H9 (cell line): ENCODE data around the gene AKAP1. TPM values are rescaled to one million over a fixed set of nuclear protein-coding genes. Genes with fewer than 3 reads are reported as not detected.

ENCODE experiments used
- DNase-seq: peaks from one replicate; pipeline ENCODE4 v3.0.0-alpha.2; 2017
- H2AFZ ChIP-seq: one replicate; pipeline ENCODE4 v1.6.1; 2013; ENCODE audit warnings: mild to moderate bottlenecking, low read length, control low read depth, moderate library complexity
- H2AK5ac ChIP-seq: 2 replicates; pipeline ENCODE4 v1.6.1; 2013; ENCODE audit warnings: low read length, control low read depth, mixed read lengths; ENCODE audit not compliant: insufficient read length
- H2BK120ac ChIP-seq: one replicate; pipeline ENCODE4 v1.6.1; 2013; ENCODE audit warnings: low read depth, mild to moderate bottlenecking, low read length, control low read depth, inconsistent platforms; ENCODE audit not compliant: poor library complexity, severe bottlenecking
- H2BK12ac ChIP-seq: 2 replicates; pipeline ENCODE4 v1.6.1; 2013; ENCODE audit warnings: low read length, control low read depth, mixed read lengths, low read depth; ENCODE audit not compliant: insufficient read length
- H2BK15ac ChIP-seq: 2 replicates; pipeline ENCODE4 v1.6.1; 2013; ENCODE audit warnings: low read depth, low read length, control low read depth
- H2BK20ac ChIP-seq: one replicate; pipeline ENCODE4 v1.6.1; 2013; ENCODE audit warnings: low read depth, mild to moderate bottlenecking, low read length, control low read depth, inconsistent platforms; ENCODE audit not compliant: poor library complexity, severe bottlenecking
- H2BK5ac ChIP-seq: 2 replicates; pipeline ENCODE4 v1.6.1; 2013; ENCODE audit warnings: low read length, control low read depth, mixed read lengths; ENCODE audit not compliant: insufficient read length
- H3K14ac ChIP-seq: 2 replicates; pipeline ENCODE4 v1.6.1; 2013; ENCODE audit warnings: low read length, control low read depth; ENCODE audit not compliant: insufficient read depth
- H3K18ac ChIP-seq: 2 replicates; pipeline ENCODE4 v1.6.1; 2013; ENCODE audit warnings: low read depth, mild to moderate bottlenecking, mixed read lengths, low read length, control low read depth; ENCODE audit not compliant: insufficient read length
- H3K23ac ChIP-seq: 2 replicates; pipeline ENCODE4 v1.6.1; 2013; ENCODE audit warnings: low read length, control low read depth, mixed read lengths, low read depth; ENCODE audit not compliant: insufficient read length
- H3K23me2 ChIP-seq: 2 replicates; pipeline ENCODE4 v1.6.1; 2013; ENCODE audit warnings: low read depth, mild to moderate bottlenecking, mixed read lengths, low read length, control low read depth; ENCODE audit not compliant: insufficient read length, poor library complexity, severe bottlenecking
- H3K27ac ChIP-seq: 2 replicates; pipeline ENCODE4 v1.5.1; 2013; ENCODE audit warnings: low read length, control low read depth, mixed read lengths, low read depth; ENCODE audit not compliant: insufficient read length
- H3K27me3 ChIP-seq: 2 replicates; pipeline ENCODE4 v1.6.1; 2013; ENCODE audit warnings: low read length, control low read depth, inconsistent platforms; ENCODE audit not compliant: insufficient read depth
- H3K4ac ChIP-seq: 2 replicates; pipeline ENCODE4 v1.6.1; 2013; ENCODE audit warnings: low read depth, mild to moderate bottlenecking, control low read depth, inconsistent platforms, low read length, moderate library complexity
- H3K4me1 ChIP-seq: 2 replicates; pipeline ENCODE4 v1.6.1; 2013; ENCODE audit warnings: low read length, control low read depth, inconsistent platforms; ENCODE audit not compliant: insufficient read depth
- H3K4me2 ChIP-seq: 2 replicates; pipeline ENCODE4 v1.6.1; 2013; ENCODE audit warnings: low read length, control low read depth, mixed read lengths; ENCODE audit not compliant: insufficient read length, insufficient read depth
- H3K56ac ChIP-seq: 2 replicates; pipeline ENCODE4 v1.6.1; 2013; ENCODE audit warnings: low read depth, mild to moderate bottlenecking, mixed read lengths, low read length, control low read depth; ENCODE audit not compliant: insufficient read length
- H3K79me1 ChIP-seq: 2 replicates; pipeline ENCODE4 v1.6.1; 2013; ENCODE audit warnings: low read depth, mild to moderate bottlenecking, moderate library complexity, low read length, control low read depth, inconsistent platforms; ENCODE audit not compliant: insufficient read depth, poor library complexity, severe bottlenecking
- H3K79me2 ChIP-seq: 2 replicates; pipeline ENCODE4 v1.6.1; 2013; ENCODE audit warnings: low read length, control low read depth, inconsistent platforms; ENCODE audit not compliant: insufficient read depth
- H3K9ac ChIP-seq: 2 replicates; pipeline ENCODE4 v1.6.1; 2013; ENCODE audit warnings: low read length, control low read depth, mixed read lengths; ENCODE audit not compliant: insufficient read length; ENCODE audit errors: extremely low read depth
- H3K9me3 ChIP-seq: one replicate; pipeline ENCODE4 v1.6.1; 2013; ENCODE audit warnings: low read depth, low read length, inconsistent platforms; ENCODE audit not compliant: control insufficient read depth
- H3T11ph ChIP-seq: one replicate; pipeline ENCODE4 v1.6.1; 2013; ENCODE audit warnings: mild to moderate bottlenecking, low read length, control low read depth, inconsistent platforms
- H4K20me1 ChIP-seq: one replicate; pipeline ENCODE4 v1.6.1; 2013; ENCODE audit not compliant: control insufficient read depth, insufficient read length, insufficient read depth
- H4K5ac ChIP-seq: 2 replicates; pipeline ENCODE4 v1.6.1; 2013; ENCODE audit warnings: low read depth, mild to moderate bottlenecking, mixed read lengths, low read length, control low read depth; ENCODE audit not compliant: insufficient read length
- H4K8ac ChIP-seq: replicated peaks from 2 replicates; pipeline ENCODE4 v1.6.1; 2013; ENCODE audit warnings: low read length, control low read depth, mixed read lengths, low read depth; ENCODE audit not compliant: insufficient read length
- H4K91ac ChIP-seq: 2 replicates; pipeline ENCODE4 v1.6.1; 2013; ENCODE audit warnings: low read depth, mild to moderate bottlenecking, moderate library complexity, mixed read lengths, low read length, control low read depth; ENCODE audit not compliant: insufficient read length
- H3K27ac Mint-ChIP-seq, 3 experiments: 2 replicates in 2 of 3; 3 replicates in 1 of 3; pipeline ENCODE4 v1.8.0; 2020 to 2021; ENCODE audit warnings: mixed read lengths in 3 of 3, mild to moderate bottlenecking in 1 of 3, moderate library complexity in 1 of 3
- H3K27me3 Mint-ChIP-seq: 2 replicates; pipeline ENCODE4 v1.8.0; 2021; ENCODE audit warnings: low read depth, mild to moderate bottlenecking, moderate library complexity, mixed read lengths
- H3K36me3 Mint-ChIP-seq, 3 experiments: 2 replicates in 2 of 3; 3 replicates in 1 of 3; pipeline ENCODE4 v1.8.0; 2020 to 2021; ENCODE audit warnings: low read depth in 3 of 3, mixed read lengths in 3 of 3; ENCODE audit not compliant: insufficient read depth in 1 of 3
- H3K4me1 Mint-ChIP-seq, 2 experiments: 2 replicates each; pipeline ENCODE4 v1.8.0; 2020; ENCODE audit warnings: mixed read lengths in 2 of 2
- H3K4me3 Mint-ChIP-seq, 2 experiments: 2 replicates in 1 of 2; 3 replicates in 1 of 2; pipeline ENCODE4 v1.8.0; 2020 to 2021; ENCODE audit warnings: mild to moderate bottlenecking in 2 of 2, mixed read lengths in 2 of 2, moderate library complexity in 1 of 2
- H3K9me3 Mint-ChIP-seq, 2 experiments: 2 replicates in 1 of 2; 3 replicates in 1 of 2; pipeline ENCODE4 v1.8.0; 2020; ENCODE audit warnings: mild to moderate bottlenecking in 2 of 2, mixed read lengths in 2 of 2, moderate library complexity in 1 of 2
- CTCF ChIP-seq: fragments of 200-600 bp; sonication (generic); conservative IDR thresholded peaks from 3 replicates; pipeline ENCODE4 v1.8.0; 2021; ENCODE audit warnings: antibody characterized with exemption, mild to moderate bottlenecking
- WGBS: extraction: QIAGEN DNeasy Blood & Tissue Kit; methylation state at CpG from one replicate; pipeline ENCODE4 v1.1.7; 2013; ENCODE audit warnings: missing lambda C conversion rate, low lambda C conversion rate, mixed read lengths; ENCODE audit not compliant: insufficient read length; ENCODE audit errors: extremely low coverage; 5-methylcytosine and 5-hydroxymethylcytosine counted together
- total RNA-seq: library from RNA; stranded (reverse); gene quantifications from 2 replicates; pipeline ENCODE4 v1.2.1, GENCODE V29; 2021

AKAP1 gene
- total RNA-seq, 1 experiment from 2014 or later, result 61.2 TPM

- Histone ChIP-seq H3K9ac (no peak overlapping the region), H4K91ac (no peak overlapping the region), H2BK12ac (no peak overlapping the region), H2AFZ (no peak overlapping the region), H3K4me2 (no peak overlapping the region), H3K9me3 (no peaks in the 10 kb centered on the region), H4K20me1 (no peaks in the 10 kb centered on the region), H3K56ac (no peak overlapping the region), H4K8ac (no peak overlapping the region), H3K79me1 (no peaks in the 10 kb centered on the region), H2BK20ac (no peak overlapping the region), H3K14ac (no peak overlapping the region), H2AK5ac (no peak overlapping the region), H4K5ac (no peak overlapping the region), H2BK120ac (no peak overlapping the region), H3K23ac (no peak overlapping the region), H3K23me2 (no peaks in the 10 kb centered on the region), H3T11ph (no peak overlapping the region), H2BK15ac (no peak overlapping the region), H2BK5ac (no peak overlapping the region), H3K27me3 (no peaks in the 10 kb centered on the region), H3K79me2 (no peaks in the 10 kb centered on the region), H3K27ac (no peak overlapping the region), H3K4ac (no peak overlapping the region), H3K18ac (no peak overlapping the region), H3K4me1 (no peaks in the 10 kb centered on the region; the same call in 1 of the 2 replicates)
- no peak for TF ChIP-seq CTCF
- no peak for DNase-seq
- WGBS, result no CpG with 5 or more reads among the region's 6 CpGs
- H3K4me1 Mint-ChIP-seq, result peaks cover 17 to 22% of the 10 kb centered on the region in 2 experiments
- H3K27me3 Mint-ChIP-seq, result no peaks in the 10 kb centered on the region; the same call in none of the 2 replicates
- H3K9me3 Mint-ChIP-seq, result peaks cover 2 to 6% of the 10 kb centered on the region in 2 experiments; a peak in 3 of 5 replicates
- H3K36me3 Mint-ChIP-seq, result peaks cover 0 to 10% (median 5%) of the 10 kb centered on the region in 3 experiments; a peak in 4 of 7 replicates
- H3K4me3 Mint-ChIP-seq, result no peak overlapping the region
- no peak overlapping the region for H3K27ac Mint-ChIP-seq
Measured at GRCh38 chr17:57138956-57139576, 54.0 kb downstream of the AKAP1 start.
